ENCODE measurements around the gene ZNF574.

- TF ChIP-seq, protein P1, sequence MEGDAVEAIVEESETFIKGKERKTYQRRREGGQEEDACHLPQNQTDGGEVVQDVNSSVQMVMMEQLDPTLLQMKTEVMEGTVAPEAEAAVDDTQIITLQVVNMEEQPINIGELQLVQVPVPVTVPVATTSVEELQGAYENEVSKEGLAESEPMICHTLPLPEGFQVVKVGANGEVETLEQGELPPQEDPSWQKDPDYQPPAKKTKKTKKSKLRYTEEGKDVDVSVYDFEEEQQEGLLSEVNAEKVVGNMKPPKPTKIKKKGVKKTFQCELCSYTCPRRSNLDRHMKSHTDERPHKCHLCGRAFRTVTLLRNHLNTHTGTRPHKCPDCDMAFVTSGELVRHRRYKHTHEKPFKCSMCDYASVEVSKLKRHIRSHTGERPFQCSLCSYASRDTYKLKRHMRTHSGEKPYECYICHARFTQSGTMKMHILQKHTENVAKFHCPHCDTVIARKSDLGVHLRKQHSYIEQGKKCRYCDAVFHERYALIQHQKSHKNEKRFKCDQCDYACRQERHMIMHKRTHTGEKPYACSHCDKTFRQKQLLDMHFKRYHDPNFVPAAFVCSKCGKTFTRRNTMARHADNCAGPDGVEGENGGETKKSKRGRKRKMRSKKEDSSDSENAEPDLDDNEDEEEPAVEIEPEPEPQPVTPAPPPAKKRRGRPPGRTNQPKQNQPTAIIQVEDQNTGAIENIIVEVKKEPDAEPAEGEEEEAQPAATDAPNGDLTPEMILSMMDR (IDR thresholded peaks at IDR 0.05; ENCODE audit: low read depth, low read length), result no peak
- TF ChIP-seq EZH2phosphoT487 (IDR thresholded peaks at IDR 0.05; ENCODE audit: low read depth), result no peak
These were observed 18.0 kb downstream of the ZNF574 start for GRCh38 chr19:42093926-42094325.
